GDM1 (cell line): ENCODE measurements around the gene RBM23.
"Not testable (repeated sequence)": the region's sequence is repeated elsewhere in the genome, so short reads cannot be mapped to it uniquely, and the experiment has no call there.

Experiments used
- DNase-seq: peaks from one replicate; lab custom pipeline; 2025; lab: John Stamatoyannopoulos, UW

Gene RBM23

GRCh38 chr14:22864979-22865378 is 54.0 kb downstream of the RBM23 start:
- DNase-seq = no peak

- DNase-seq = no peak
These were observed 57.3 kb downstream of the RBM23 start for GRCh38 chr14:22861651-22862050.

GRCh38 chr14:22860377-22860776 is 58.6 kb downstream of the RBM23 start:
- DNase-seq = not testable (repeated sequence)

GRCh38 chr14:22856428-22856827 is 62.5 kb downstream of the RBM23 start:
- no peak for DNase-seq

GRCh38 chr14:22854963-22855724 is 63.8 kb downstream of the RBM23 start:
- DNase-seq = no peak

GRCh38 chr14:22854296-22854695 is 64.7 kb downstream of the RBM23 start:
- not testable (repeated sequence) for DNase-seq

GRCh38 chr14:22852940-22853767 is 65.8 kb downstream of the RBM23 start:
- peak; percentile 79 for DNase-seq

GRCh38 chr14:22852599-22852939 is 66.4 kb downstream of the RBM23 start:
- DNase-seq = no peak

- not testable (repeated sequence) for DNase-seq
These were observed 66.8 kb downstream of the RBM23 start for GRCh38 chr14:22852178-22852577.

GRCh38 chr14:22850944-22851764 is 67.8 kb downstream of the RBM23 start:
- peak; percentile 76 for DNase-seq

- no peak for DNase-seq
These were observed 69.6 kb downstream of the RBM23 start for GRCh38 chr14:22849212-22849819.

GRCh38 chr14:22848351-22849164 is 70.4 kb downstream of the RBM23 start:
- no peak for DNase-seq

GRCh38 chr14:22847661-22848341 is 71.1 kb downstream of the RBM23 start:
- DNase-seq = no peak

GRCh38 chr14:22846811-22847307 is 72.1 kb downstream of the RBM23 start:
- DNase-seq = no peak

- no peak for DNase-seq
These were observed 72.9 kb downstream of the RBM23 start for GRCh38 chr14:22845821-22846625.

- DNase-seq = no peak
These were observed 73.9 kb downstream of the RBM23 start for GRCh38 chr14:22845103-22845394.

- no peak for DNase-seq
These were observed 74.5 kb downstream of the RBM23 start for GRCh38 chr14:22844221-22845102.
